CD14-positive monocyte (primary cell): Measurements from ENCODE around the gene OR6C75. TPM values are rescaled to one million over a fixed set of nuclear protein-coding genes. Genes with fewer than 3 reads are reported as not detected.

Experiments used
- DNase-seq, 3 donors: peaks; one replicate each; pipeline ENCODE4 v3.0.0-alpha.2; 2011 to 2022
- H2AFZ ChIP-seq: 2 replicates; pipeline ENCODE4 v1.6.0; 2012; ENCODE audit warnings: mild to moderate bottlenecking, low read depth, low read length, inconsistent platforms; ENCODE audit not compliant: insufficient read depth, poor library complexity, severe bottlenecking
- H3K27ac ChIP-seq, 2 donors: 1 replicate in 1 of 2; 2 replicates in 1 of 2; pipeline ENCODE4 v1.5.1; 2012 to 2013; ENCODE audit warnings: low read length in 2 of 2, control low read depth in 1 of 2, inconsistent platforms in 1 of 2, low read depth in 1 of 2, mild to moderate bottlenecking in 1 of 2
- H3K27me3 ChIP-seq, 2 donors: one replicate each; pipeline versions ENCODE4 v1.6.0 to v1.6.1; 2011 to 2013; ENCODE audit warnings: low read length in 2 of 2; ENCODE audit not compliant: control insufficient read depth in 2 of 2, insufficient read depth in 2 of 2
- H3K36me3 ChIP-seq, 2 donors: replicated peaks in 1 of 2; 1 replicate in 1 of 2; 2 replicates in 1 of 2; pipeline versions ENCODE4 v1.5.1 to v1.6.1; 2012 to 2013; ENCODE audit warnings: low read length in 2 of 2, control low read depth in 1 of 2, inconsistent platforms in 1 of 2, mild to moderate bottlenecking in 1 of 2; ENCODE audit not compliant: insufficient read depth in 2 of 2, control insufficient read depth in 1 of 2
- H3K4me1 ChIP-seq, 2 donors: 1 replicate in 1 of 2; 2 replicates in 1 of 2; pipeline versions ENCODE4 v1.5.1 to v1.6.1; 2012 to 2013; ENCODE audit warnings: low read length in 2 of 2, control low read depth in 1 of 2, inconsistent platforms in 1 of 2, mild to moderate bottlenecking in 1 of 2, moderate library complexity in 1 of 2; ENCODE audit not compliant: insufficient read depth in 2 of 2, control insufficient read depth in 1 of 2
- H3K4me2 ChIP-seq: replicated peaks from 2 replicates; pipeline ENCODE3; 2012; ENCODE audit warnings: low read length, moderate library complexity, mild to moderate bottlenecking; ENCODE audit not compliant: poor library complexity, severe bottlenecking; ENCODE audit errors: extremely low read depth
- H3K4me3 ChIP-seq, 3 experiments: fragments of 200-600 bp in 1 of 3; sonication (generic) in 1 of 3; replicated peaks in 1 of 3; 1 replicate in 2 of 3; 2 replicates in 1 of 3; pipeline ENCODE4 v1.5.1; 2011 to 2013; ENCODE audit warnings: low read length in 3 of 3, mild to moderate bottlenecking in 3 of 3, control low read depth in 2 of 3, low read depth in 2 of 3, inconsistent platforms in 1 of 3, moderate library complexity in 1 of 3
- H3K79me2 ChIP-seq: 2 replicates; pipeline ENCODE4 v1.6.0; 2012; ENCODE audit warnings: mild to moderate bottlenecking, control low read depth, inconsistent platforms, low read length, moderate library complexity; ENCODE audit not compliant: insufficient read depth
- H3K9ac ChIP-seq: 2 replicates; pipeline ENCODE4 v1.6.0; 2017; ENCODE audit warnings: low read length, mild to moderate bottlenecking; ENCODE audit not compliant: insufficient read depth, poor library complexity, severe bottlenecking
- H3K9me3 ChIP-seq, 2 donors: replicated peaks in 1 of 2; 1 replicate in 1 of 2; 2 replicates in 1 of 2; pipeline versions ENCODE4 v1.5.1 to v1.6.1; 2012 to 2013; ENCODE audit warnings: low read length in 2 of 2, control low read depth in 1 of 2; ENCODE audit not compliant: control insufficient read depth in 1 of 2, insufficient read depth in 1 of 2
- H4K20me1 ChIP-seq: 2 replicates; pipeline ENCODE4 v1.6.0; 2012; ENCODE audit warnings: mild to moderate bottlenecking, low read length, control low read depth, moderate library complexity; ENCODE audit not compliant: insufficient read depth
- H3K27ac Mint-ChIP-seq, 7 donors: one replicate each; pipeline ENCODE4 v1.8.0; 2020; ENCODE audit warnings: mild to moderate bottlenecking in 7 of 7, mixed read lengths in 7 of 7, moderate library complexity in 6 of 7, inconsistent platforms in 2 of 7
- H3K27me3 Mint-ChIP-seq, 3 donors: one replicate each; pipeline ENCODE4 v1.8.0; 2021 to 2022; ENCODE audit warnings: low read depth in 3 of 3, mild to moderate bottlenecking in 3 of 3, mixed read lengths in 3 of 3, moderate library complexity in 3 of 3, inconsistent platforms in 1 of 3
- H3K36me3 Mint-ChIP-seq, 2 donors: one replicate each; pipeline ENCODE4 v1.8.0; 2020; ENCODE audit warnings: mixed read lengths in 2 of 2, inconsistent platforms in 1 of 2, mild to moderate bottlenecking in 1 of 2
- H3K4me1 Mint-ChIP-seq: one replicate; pipeline ENCODE4 v1.8.0; 2020; ENCODE audit warnings: mild to moderate bottlenecking, mixed read lengths
- H3K4me3 Mint-ChIP-seq, 2 donors: one replicate each; pipeline ENCODE4 v1.8.0; 2020; ENCODE audit warnings: mild to moderate bottlenecking in 2 of 2, mixed read lengths in 2 of 2, moderate library complexity in 1 of 2
- H3K9me3 Mint-ChIP-seq, 7 donors: one replicate each; pipeline ENCODE4 v1.8.0; 2020 to 2022; ENCODE audit warnings: mixed read lengths in 7 of 7, mild to moderate bottlenecking in 6 of 7, moderate library complexity in 6 of 7, inconsistent platforms in 2 of 7
- WGBS: methylation state at CpG from one replicate; pipeline ENCODE4 v1.1.5; 2013; ENCODE audit warnings: missing lambda C conversion rate; ENCODE audit not compliant: insufficient coverage; 5-methylcytosine and 5-hydroxymethylcytosine counted together
- intact Hi-C, 2 donors: fragments of 100-400 bp; cut with micrococcal nuclease; formaldehyde crosslinking; loops; one replicate each; pipeline versions ENCODE4 v1.15.0 to v1.15.1; 2023
- polyA plus RNA-seq, 3 donors: library from polyadenylated mRNA; depleted of rRNA in 1 of 3; unstranded in 2 of 3; stranded (reverse) in 1 of 3; fragments of 300-500 nt in 2 of 3; fragments of >200 nt in 1 of 3; fragmentation: Illumina TruSeq in 2 of 3; gene quantifications; 1 replicate in 2 of 3; 2 replicates in 1 of 3; pipeline ENCODE4 v1.2.3, GENCODE V29; 2012 to 2021
- TF ChIP-seq, protein P1 (sequence below): fragments of 200-600 bp; IDR thresholded peaks from one replicate; pipeline ENCODE4 v1.8.0; 2022; ENCODE audit warnings: antibody characterized with exemption, mild to moderate bottlenecking

Gene OR6C75
- polyA plus RNA-seq, 3 donors, result not detected

- H3K9me3 Mint-ChIP-seq, result peaks cover 0 to 5% (median 1%) of the 10 kb centered on the region in 7 donors
- no peaks in the 10 kb centered on the region for H3K9me3 ChIP-seq
- no peaks in the 10 kb centered on the region for H3K4me1 ChIP-seq
- no peak overlapping the region for H3K27ac ChIP-seq
- H4K20me1 ChIP-seq, result no peaks in the 10 kb centered on the region
- H3K36me3 ChIP-seq, result no peaks in the 10 kb centered on the region
- H3K27me3 ChIP-seq, result peaks cover 0 to 3% of the 10 kb centered on the region in 2 donors
- TF ChIP-seq, protein P1, sequence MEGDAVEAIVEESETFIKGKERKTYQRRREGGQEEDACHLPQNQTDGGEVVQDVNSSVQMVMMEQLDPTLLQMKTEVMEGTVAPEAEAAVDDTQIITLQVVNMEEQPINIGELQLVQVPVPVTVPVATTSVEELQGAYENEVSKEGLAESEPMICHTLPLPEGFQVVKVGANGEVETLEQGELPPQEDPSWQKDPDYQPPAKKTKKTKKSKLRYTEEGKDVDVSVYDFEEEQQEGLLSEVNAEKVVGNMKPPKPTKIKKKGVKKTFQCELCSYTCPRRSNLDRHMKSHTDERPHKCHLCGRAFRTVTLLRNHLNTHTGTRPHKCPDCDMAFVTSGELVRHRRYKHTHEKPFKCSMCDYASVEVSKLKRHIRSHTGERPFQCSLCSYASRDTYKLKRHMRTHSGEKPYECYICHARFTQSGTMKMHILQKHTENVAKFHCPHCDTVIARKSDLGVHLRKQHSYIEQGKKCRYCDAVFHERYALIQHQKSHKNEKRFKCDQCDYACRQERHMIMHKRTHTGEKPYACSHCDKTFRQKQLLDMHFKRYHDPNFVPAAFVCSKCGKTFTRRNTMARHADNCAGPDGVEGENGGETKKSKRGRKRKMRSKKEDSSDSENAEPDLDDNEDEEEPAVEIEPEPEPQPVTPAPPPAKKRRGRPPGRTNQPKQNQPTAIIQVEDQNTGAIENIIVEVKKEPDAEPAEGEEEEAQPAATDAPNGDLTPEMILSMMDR, result no peak
- 63% methylated on average over 1 of the region's 3 CpGs for WGBS
- no peaks in the 10 kb centered on the region for H3K4me1 Mint-ChIP-seq
- H3K4me3 Mint-ChIP-seq, result no peak overlapping the region
- H2AFZ ChIP-seq, result no peak overlapping the region
- H3K36me3 Mint-ChIP-seq, result no peaks in the 10 kb centered on the region
- H3K79me2 ChIP-seq, result no peaks in the 10 kb centered on the region
- H3K4me3 ChIP-seq, result no peak overlapping the region
- H3K27me3 Mint-ChIP-seq, result peaks cover 3 to 12% (median 4%) of the 10 kb centered on the region in 3 donors
- H3K4me2 ChIP-seq, result no peak overlapping the region
- intact Hi-C loops, result no loop called here
- no peak overlapping the region for H3K9ac ChIP-seq
- no peak overlapping the region for H3K27ac Mint-ChIP-seq
- DNase-seq, result no peak
These were observed 2.3 kb downstream of the OR6C75 start for GRCh38 chr12:55365086-55365485.

- WGBS, result no CpG with 5 or more reads among the region's 4 CpGs
- H3K36me3 Mint-ChIP-seq, result no peaks in the 10 kb centered on the region
These were observed 9.7 kb downstream of the OR6C75 start for GRCh38 chr12:55372521-55372920.

More at GRCh38 chr12:55372521-55372920, 9.7 kb downstream of the OR6C75 start:
- Histone ChIP-seq H3K4me3 (no peak overlapping the region), H3K27me3 (no peaks in the 10 kb centered on the region), H3K79me2 (no peaks in the 10 kb centered on the region), H3K27ac (no peak overlapping the region), H2AFZ (no peak overlapping the region), H3K4me2 (no peak overlapping the region), H3K9me3 (no peaks in the 10 kb centered on the region), H3K9ac (no peak overlapping the region), H4K20me1 (no peaks in the 10 kb centered on the region), H3K36me3 (no peaks in the 10 kb centered on the region), H3K4me1 (no peaks in the 10 kb centered on the region)
- Mint-ChIP-seq H3K4me3 (no peak overlapping the region), H3K27ac (no peak overlapping the region), H3K4me1 (no peaks in the 10 kb centered on the region), H3K27me3 (peaks cover 3 to 10% (median 6%) of the 10 kb centered on the region in 3 donors), H3K9me3 (peaks cover 0 to 5% (median 0%) of the 10 kb centered on the region in 7 donors)
- no peak for DNase-seq
- TF ChIP-seq, protein P1, result no peak
- intact Hi-C loops, result no loop called here
